Thoracic aorta (tissue), 2 donors: ENCODE results near the gene UBE2J2. TPM values are rescaled to one million over a fixed set of nuclear protein-coding genes. Genes with fewer than 3 reads are reported as not detected.

Experiments
- ATAC-seq: fragments of 150-250 bp; one replicate; pipeline ENCODE4 v1.8.0; 2017; ENCODE audit warnings: low read depth; ENCODE audit not compliant: insufficient number of reproducible peaks, low FRiP score
- DNase-seq: peaks from one replicate; pipeline ENCODE4 v3.0.0-alpha.2; 2020; ENCODE audit warnings: low spot score
- H3K27ac ChIP-seq, 2 donors: fragments of 200-600 bp; sonication (generic); 1 replicate in 1 of 2; 2 replicates in 1 of 2; pipeline ENCODE4 v1.5.1; 2016; ENCODE audit warnings: mild to moderate bottlenecking in 2 of 2, moderate library complexity in 2 of 2
- H3K27me3 ChIP-seq: fragments of 200-600 bp; sonication (generic); replicated peaks from 2 replicates; pipeline ENCODE4 v1.6.0; 2016; ENCODE audit warnings: mild to moderate bottlenecking; ENCODE audit not compliant: insufficient read depth
- H3K36me3 ChIP-seq: fragments of 200-600 bp; sonication (generic); one replicate; pipeline ENCODE4 v1.5.1; 2016
- H3K4me1 ChIP-seq, 2 donors: fragments of 200-600 bp; sonication (generic); 1 replicate in 1 of 2; 2 replicates in 1 of 2; pipeline versions ENCODE4 v1.5.1 to v1.6.0; 2016; ENCODE audit warnings: low read depth in 2 of 2, mild to moderate bottlenecking in 1 of 2; ENCODE audit not compliant: control insufficient read depth in 1 of 2
- H3K4me3 ChIP-seq: fragments of 200-600 bp; sonication (generic); 2 replicates; pipeline ENCODE4 v1.5.1; 2016; ENCODE audit warnings: mild to moderate bottlenecking
- H3K9me3 ChIP-seq: fragments of 200-600 bp; sonication (generic); 2 replicates; pipeline ENCODE4 v1.5.1; 2016
- CTCF ChIP-seq: fragments of 200-600 bp; sonication (generic); IDR thresholded peaks from one replicate; pipeline ENCODE4 v1.5.1; 2019; ENCODE audit warnings: antibody characterized with exemption
- total RNA-seq, 2 donors: library from RNA; depleted of rRNA; stranded (reverse); fragments of >200 nt; gene quantifications; one replicate each; pipeline versions ENCODE4 v1.1.0 to v1.2.3, GENCODE V29; 2016

UBE2J2 gene
- total RNA-seq, 2 donors from 2014 or later: 43.5 to 57.7 TPM

GRCh38 chr1:1291548-1292441, 18.1 kb upstream of the UBE2J2 start:
- Histone ChIP-seq H3K27me3 (no peaks in the 10 kb centered on the region), H3K27ac (no peak overlapping the region), H3K4me1 (peaks cover 0 to 15% of the 10 kb centered on the region in 2 donors), H3K4me3 (no peak overlapping the region), H3K36me3 (no peaks in the 10 kb centered on the region), H3K9me3 (no peaks in the 10 kb centered on the region)
- no peak for ATAC-seq
- TF ChIP-seq CTCF: peak; percentile 64
- DNase-seq: no peak

GRCh38 chr1:1291023-1291528, 17.4 kb upstream of the UBE2J2 start:
- DNase-seq (no peak), ATAC-seq (no peak)
- Histone ChIP-seq H3K4me3 (no peak overlapping the region), H3K9me3 (no peaks in the 10 kb centered on the region), H3K36me3 (no peaks in the 10 kb centered on the region), H3K4me1 (peaks cover 0 to 15% of the 10 kb centered on the region in 2 donors), H3K27ac (no peak overlapping the region), H3K27me3 (no peaks in the 10 kb centered on the region)
- no peak for TF ChIP-seq CTCF

- Histone ChIP-seq H3K4me1 (peaks cover 0 to 15% of the 10 kb centered on the region in 2 donors), H3K27ac (no peak overlapping the region), H3K36me3 (no peaks in the 10 kb centered on the region), H3K27me3 (no peaks in the 10 kb centered on the region), H3K9me3 (no peaks in the 10 kb centered on the region), H3K4me3 (no peak overlapping the region)
- DNase-seq (no peak), ATAC-seq (no peak)
- TF ChIP-seq CTCF: peak; percentile 60
Measured at GRCh38 chr1:1290238-1290731, 16.6 kb upstream of the UBE2J2 start.

- no peak for DNase-seq
- Histone ChIP-seq H3K4me3 (no peak overlapping the region), H3K36me3 (no peaks in the 10 kb centered on the region), H3K27ac (no peak overlapping the region), H3K9me3 (no peaks in the 10 kb centered on the region), H3K27me3 (no peaks in the 10 kb centered on the region), H3K4me1 (peaks cover 0 to 15% of the 10 kb centered on the region in 2 donors)
- no peak for TF ChIP-seq CTCF
- ATAC-seq: no peak
Measured at GRCh38 chr1:1287288-1288110, 13.8 kb upstream of the UBE2J2 start.
